Coronary artery (tissue), 2 donors: ENCODE measurements around the gene CAPN2.

Experiments
- DNase-seq: peaks from one replicate; pipeline ENCODE4 v3.0.0-alpha.2; 2017; ENCODE audit warnings: low spot score
- H3K27ac ChIP-seq, 2 donors: fragments of 200-600 bp; sonication (generic); one replicate each; pipeline ENCODE4 v1.5.1; 2016 to 2019
- H3K4me3 ChIP-seq: fragments of 200-600 bp; sonication (generic); 2 replicates; pipeline ENCODE4 v1.5.1; 2016; ENCODE audit warnings: mild to moderate bottlenecking, moderate library complexity
- TF ChIP-seq, protein P1 (sequence below): fragments of 200-600 bp; sonication (generic); IDR thresholded peaks from one replicate; pipeline ENCODE4 v1.5.1; 2019; ENCODE audit warnings: antibody characterized with exemption

CAPN2 gene

DNA sequence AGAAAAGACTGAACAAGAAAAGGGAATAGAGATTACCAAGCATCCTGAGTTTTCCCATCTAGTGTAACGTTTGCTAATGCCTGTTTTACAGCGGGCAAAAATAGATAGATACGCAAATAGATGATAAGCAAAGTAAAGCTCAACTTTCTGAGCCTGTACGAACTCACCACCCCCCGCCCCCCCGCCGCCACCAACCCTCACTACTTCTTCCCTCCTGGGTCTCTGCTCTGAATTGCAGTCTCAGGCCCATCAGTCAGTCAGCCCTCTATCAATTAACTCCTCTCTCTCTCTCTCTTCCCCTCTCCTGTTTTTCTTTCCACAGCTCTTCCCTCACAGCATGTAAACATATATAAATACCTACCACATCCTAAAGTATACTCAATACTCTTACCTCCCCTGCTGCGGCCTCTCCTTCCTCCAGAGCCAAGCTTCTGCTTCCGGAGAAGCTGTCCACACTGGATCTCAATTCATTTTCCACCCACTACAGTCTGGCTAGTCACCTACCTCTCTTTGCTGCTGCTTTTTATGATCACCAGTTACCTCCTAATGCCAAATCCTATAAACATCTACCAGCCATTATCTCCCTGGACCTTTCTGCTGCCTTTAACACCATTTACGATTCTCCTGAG lies 64.6 kb downstream of the CAPN2 start:
- Histone ChIP-seq H3K27ac (peak overlapping the region in 1 of 2 donors; percentile 81), H3K4me3 (no peak overlapping the region)
- TF ChIP-seq, protein P1, sequence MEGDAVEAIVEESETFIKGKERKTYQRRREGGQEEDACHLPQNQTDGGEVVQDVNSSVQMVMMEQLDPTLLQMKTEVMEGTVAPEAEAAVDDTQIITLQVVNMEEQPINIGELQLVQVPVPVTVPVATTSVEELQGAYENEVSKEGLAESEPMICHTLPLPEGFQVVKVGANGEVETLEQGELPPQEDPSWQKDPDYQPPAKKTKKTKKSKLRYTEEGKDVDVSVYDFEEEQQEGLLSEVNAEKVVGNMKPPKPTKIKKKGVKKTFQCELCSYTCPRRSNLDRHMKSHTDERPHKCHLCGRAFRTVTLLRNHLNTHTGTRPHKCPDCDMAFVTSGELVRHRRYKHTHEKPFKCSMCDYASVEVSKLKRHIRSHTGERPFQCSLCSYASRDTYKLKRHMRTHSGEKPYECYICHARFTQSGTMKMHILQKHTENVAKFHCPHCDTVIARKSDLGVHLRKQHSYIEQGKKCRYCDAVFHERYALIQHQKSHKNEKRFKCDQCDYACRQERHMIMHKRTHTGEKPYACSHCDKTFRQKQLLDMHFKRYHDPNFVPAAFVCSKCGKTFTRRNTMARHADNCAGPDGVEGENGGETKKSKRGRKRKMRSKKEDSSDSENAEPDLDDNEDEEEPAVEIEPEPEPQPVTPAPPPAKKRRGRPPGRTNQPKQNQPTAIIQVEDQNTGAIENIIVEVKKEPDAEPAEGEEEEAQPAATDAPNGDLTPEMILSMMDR, result no peak
- DNase-seq, result no peak

DNA sequence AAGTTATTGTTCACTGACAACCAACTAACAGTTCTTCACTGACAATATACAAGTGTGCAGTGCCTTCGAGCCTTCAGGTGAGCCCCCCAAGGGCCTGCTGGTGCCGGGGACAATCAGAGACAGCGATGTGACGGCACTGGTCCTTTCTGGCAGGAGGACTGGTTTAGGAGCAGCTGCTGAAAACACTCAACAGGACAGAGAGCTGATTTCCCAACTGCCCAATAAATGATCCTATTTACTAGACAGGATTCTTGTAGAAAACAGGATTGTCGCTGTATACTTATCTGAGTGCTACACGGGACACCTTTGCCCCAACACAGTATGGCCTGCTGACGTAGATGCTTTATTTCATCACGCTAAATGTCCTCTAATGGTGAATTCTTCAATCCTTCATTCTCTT lies 68.0 kb downstream of the CAPN2 start:
- no peak for DNase-seq
- H3K4me3 ChIP-seq, result no peak overlapping the region
- TF ChIP-seq, protein P1, result no peak
- H3K27ac ChIP-seq, result no peak overlapping the region

DNA sequence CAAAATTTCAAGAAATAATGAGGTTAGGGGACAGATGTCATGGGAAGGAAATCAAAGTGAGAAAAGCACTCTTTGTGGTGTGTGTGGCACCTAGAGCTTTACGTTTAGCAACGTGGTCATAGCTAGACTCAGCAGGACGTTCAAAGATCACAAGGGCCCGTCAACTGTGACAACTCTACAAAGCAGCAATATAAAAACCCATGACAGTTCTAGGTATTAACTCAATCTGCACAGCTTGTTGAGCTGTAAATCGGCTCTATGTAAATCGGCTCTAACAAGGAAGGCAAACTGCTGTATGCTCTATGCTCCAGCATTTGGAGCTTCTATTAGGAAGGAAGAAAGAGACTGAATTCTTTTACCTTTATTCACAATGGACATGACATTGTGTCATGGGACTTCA lies 68.6 kb downstream of the CAPN2 start:
- no peak overlapping the region for H3K4me3 ChIP-seq
- H3K27ac ChIP-seq, result no peak overlapping the region
- no peak for DNase-seq
- TF ChIP-seq, protein P1, result no peak

DNA sequence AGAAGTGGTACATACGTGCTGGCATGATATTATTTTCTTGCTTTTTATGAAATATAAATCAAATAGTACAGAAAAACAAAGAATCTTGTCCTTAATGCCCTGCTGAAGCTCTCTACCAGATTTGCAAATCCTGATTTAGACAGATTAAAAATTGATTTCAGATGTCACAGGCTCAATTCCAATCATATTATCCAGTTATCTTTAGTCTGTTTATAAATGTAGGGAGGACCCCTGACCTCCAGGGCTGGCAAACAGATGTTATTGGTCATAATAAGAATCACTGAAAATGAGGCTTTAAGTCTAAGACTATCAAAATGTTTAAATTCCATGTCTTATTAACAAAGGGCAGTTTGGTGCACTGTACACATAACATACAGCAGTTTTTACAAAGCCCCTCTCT lies 71.3 kb downstream of the CAPN2 start:
- H3K4me3 ChIP-seq, result no peak overlapping the region
- no peak for DNase-seq
- TF ChIP-seq, protein P1, result no peak
- H3K27ac ChIP-seq, result peak overlapping the region in 1 of 2 donors; percentile 40

DNA sequence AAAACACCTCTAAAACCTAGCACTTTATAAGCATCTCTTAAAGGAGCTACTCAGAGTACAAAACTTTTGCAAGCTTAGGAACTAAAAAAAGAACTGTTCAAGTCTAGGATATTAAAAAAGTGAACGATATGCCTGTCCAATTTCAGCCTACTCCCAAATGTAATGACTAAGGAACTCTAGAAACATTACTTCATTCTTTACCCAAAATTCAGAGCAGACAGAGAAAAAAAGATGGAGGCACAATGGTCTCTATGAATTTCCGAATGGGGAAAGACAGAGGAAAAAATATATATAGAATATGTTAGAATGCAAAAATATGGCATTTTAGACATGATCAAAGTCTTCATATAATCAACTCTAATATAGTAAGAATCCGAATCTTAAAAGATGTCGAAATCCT lies 72.2 kb downstream of the CAPN2 start:
- no peak for DNase-seq
- Histone ChIP-seq H3K27ac (peak overlapping the region; percentile 26 to 52), H3K4me3 (no peak overlapping the region)
- TF ChIP-seq, protein P1, result no peak

DNA sequence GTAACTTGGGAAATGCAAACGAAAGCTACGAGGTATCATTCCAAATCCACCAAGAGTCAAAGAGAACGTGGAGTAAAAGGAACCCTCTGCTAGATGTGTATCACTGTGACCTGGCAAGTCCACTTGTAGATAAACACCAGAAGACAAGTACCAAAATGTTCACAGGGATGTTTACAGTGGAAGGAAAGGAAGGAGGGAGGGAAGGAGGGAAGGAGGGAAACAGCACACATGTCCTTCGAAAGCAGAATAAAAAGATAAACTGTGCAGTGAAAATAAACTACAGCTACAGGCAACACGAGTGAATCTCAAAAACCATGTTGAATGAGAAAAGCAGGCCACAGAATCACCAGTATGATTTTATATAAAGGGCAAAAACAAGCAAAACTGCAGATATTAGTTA lies 73.5 kb downstream of the CAPN2 start:
- H3K4me3 ChIP-seq, result no peak overlapping the region
- TF ChIP-seq, protein P1, result no peak

DNA sequence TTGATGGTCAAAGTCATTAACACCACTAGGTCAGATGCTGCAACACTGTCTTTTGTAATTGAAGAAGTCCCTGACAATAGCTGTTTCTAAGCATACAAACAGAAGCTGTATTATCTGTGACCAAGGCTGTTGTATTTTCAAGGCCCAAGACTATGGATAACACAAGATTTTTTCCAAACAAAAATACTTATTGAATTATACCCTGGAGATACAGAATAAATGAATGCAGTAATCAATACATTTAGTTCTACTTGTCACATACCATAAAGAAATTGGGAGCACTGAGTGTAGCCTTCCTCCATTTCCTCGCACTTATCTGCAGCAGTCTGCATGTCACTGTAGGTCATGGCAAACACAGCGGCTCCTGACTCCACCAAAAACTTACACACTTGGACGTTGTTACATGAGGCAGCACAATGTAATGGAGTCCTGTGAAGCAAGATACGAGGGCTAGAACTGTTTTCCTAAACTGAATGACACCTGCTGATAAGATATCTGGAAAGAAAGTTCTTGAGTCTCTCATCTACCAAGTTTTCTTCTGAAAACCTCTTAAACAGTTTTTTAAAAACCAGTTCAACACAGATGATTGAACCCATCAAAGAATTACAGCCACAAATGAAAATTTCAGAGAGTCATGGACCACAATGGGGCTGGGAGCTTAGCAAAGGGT lies 76.5 kb downstream of the CAPN2 start:
- no peak for DNase-seq
- no peak overlapping the region for H3K4me3 ChIP-seq
- H3K27ac ChIP-seq, result no peak overlapping the region
- TF ChIP-seq, protein P1, result no peak

More for the DNA sequence above, 73.5 kb downstream of the CAPN2 start:
- no peak overlapping the region for H3K27ac ChIP-seq
- DNase-seq, result no peak
